Right lobe of liver (tissue), 4 donors: ENCODE measurements around the gene IL15.

Source experiments
- CTCF ChIP-seq, 4 donors: fragments of 200-600 bp in 3 of 4; fragments of 450-650 bp in 1 of 4; IDR thresholded peaks; one replicate each; pipeline versions ENCODE4 v1.5.1 to v1.8.0; 2016 to 2022; ENCODE audit warnings: antibody characterized with exemption in 4 of 4, mild to moderate bottlenecking in 2 of 4
- POLR2A ChIP-seq: fragments of 450-650 bp; IDR thresholded peaks from one replicate; pipeline ENCODE4 v1.6.1; 2017; ENCODE audit warnings: antibody characterized with exemption, mild to moderate bottlenecking
- donor health status: DM: no; HTN: no; CAD: no.
- donor health status: DM: no; HTN: no; CAD: no.
- donor health status: DM: no; HTN: yes; CAD: no.

- no peak for TF ChIP-seq CTCF (IDR thresholded peaks at IDR 0.05)
- no peak for TF ChIP-seq POLR2A
These were observed 123.5 kb downstream of the IL15 start for GRCh38 chr4:141759796-141760425.
